GM21381 (cell line): ENCODE measurements around the gene FAM204A.
A peak's percentile ranks its signal among the peaks of the same experiment; 100 is the strongest.

Experiments
- ATAC-seq: cut with Tn5 transposase; IDR thresholded peaks from one replicate; pipeline ENCODE4 v1.9.1; 2021; ENCODE audit warnings: mild to moderate bottlenecking, moderate library complexity; ENCODE audit not compliant: unreplicated experiment

Gene FAM204A

DNA sequence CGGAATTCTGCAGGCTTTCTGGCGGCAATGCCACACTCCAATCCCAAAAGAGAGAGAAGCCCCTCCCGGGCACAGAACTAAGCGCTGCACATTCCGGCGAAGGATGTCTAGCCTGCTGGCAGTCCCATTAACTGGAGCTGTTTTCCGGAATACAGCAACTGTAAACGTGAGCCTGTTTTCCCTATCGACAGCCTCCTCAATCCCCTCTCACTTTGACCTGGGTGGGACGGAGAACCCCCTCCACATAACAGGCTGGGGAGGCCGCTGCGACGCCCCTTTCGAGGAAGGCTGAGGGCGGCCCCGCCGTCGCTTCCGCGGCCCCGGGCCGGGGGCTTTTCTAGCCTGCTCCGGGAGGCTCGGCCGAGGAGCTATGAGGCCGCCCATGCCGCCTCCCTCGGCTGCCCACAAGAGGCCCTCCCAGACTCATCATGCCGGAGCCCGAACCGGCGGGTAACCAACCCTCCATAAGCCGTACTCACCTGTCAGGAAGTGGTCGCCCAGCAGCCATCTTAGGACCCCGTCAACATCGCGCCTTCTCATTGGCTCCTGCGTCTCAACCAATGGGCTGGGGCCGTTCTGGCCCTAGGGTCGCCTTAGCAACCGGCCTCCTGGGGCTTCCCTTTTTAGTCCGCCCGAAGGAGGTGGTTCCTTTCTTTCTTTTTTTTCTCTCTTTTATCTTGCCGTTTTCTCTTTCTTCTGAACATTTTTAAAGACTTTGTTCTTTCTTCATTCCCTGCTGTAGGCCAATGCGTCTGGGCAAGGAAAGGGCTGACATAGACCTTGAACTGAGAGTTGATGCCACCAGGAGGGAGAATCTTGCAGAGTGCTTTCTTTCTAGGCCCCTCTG is at the start of gene FAM204A:
TSS of gene FAM204A (minus strand) at position 534 of the 847 bp plus-strand sequence. CDS start 5,909 bp downstream, outside the sequence.
- ATAC-seq, result peak; percentile 100

DNA sequence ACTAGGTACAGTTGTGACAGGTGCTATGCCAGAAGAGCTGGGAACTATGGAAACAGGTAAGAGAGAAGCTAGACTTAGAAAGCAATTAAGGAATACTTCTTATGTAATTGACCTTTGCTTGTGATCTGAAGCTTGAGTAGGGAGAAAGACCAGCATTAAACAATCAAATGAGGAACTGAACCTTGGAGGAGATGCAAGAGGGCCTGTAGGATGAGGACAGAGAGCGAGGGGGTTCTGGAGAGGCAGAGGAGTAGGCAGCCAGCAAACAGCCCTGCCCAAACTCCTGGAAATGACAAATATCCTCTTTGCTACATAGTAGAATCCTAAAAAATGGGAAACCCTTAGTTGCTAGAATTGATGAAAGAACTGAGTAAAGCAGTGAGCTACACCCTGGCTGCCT is 41.6 kb upstream of the FAM204A start:
- no peak for ATAC-seq

DNA sequence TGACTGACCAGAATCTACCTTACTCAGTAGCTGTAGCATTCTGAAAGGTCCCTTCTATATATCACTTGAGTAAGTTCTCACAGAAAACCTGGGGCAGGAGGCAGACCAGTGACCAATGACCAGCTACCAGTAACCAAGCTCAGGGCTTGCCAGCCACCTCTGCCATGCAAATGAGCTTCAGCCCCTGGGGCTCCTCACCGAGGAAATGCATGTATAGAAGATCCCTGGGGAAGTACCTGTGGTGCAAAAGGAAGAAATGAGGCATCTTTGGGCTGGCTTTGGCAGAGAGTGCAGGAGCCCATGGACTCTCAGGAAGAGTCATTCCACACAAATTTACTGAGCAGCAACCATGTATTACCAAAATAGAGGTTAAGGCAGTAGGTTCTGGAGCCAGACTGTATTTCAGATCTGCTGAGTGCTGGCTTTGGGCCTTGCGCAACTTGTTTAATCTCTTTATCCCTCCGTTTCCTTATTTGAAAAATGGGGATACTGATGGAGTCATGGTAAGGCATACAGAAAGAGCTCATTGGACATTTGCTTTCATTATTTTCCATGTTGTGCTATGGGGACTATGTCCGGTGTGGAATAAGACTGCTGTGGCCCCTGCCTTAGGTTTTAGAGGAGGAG is 41.1 kb upstream of the FAM204A start:
- no peak for ATAC-seq

DNA sequence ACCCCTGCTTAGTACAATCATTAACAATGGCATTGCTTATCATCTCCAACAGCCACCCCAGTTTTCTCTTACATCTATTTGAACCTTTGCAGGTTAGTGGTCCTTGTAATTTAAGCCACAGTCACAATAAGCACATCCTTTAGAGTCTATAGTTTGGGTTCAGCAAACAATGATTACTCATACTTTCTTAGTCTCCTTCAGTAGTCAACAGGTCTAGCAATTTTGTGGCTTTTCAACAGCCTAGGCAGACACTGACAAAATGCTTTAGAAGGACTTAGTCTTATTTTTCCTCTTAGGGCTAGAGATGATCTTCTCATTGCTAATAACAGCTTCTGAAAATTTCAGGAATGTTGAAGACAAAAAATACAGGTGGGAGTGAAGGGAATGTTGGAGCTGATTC is 32.3 kb upstream of the FAM204A start:
- ATAC-seq, result no peak

DNA sequence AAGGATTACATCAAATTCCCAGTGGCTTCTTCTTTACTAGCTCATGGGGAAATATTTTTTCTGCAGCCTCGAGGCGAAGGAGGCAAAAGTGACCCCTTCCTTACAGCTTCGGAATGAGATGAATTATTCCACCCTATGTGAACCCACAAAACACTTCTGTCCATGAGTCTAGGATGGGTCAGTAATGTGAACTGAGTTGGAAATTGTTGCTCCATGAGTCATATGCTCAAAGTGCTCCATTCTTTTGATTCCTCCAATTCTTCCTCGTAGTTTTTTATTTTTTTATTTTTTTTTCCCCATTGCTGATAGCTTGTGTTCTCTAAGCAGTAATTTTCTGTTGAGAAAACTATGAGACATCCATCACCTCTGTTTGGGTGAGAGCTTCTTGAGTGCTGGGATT is 31.7 kb upstream of the FAM204A start:
- no peak for ATAC-seq

DNA sequence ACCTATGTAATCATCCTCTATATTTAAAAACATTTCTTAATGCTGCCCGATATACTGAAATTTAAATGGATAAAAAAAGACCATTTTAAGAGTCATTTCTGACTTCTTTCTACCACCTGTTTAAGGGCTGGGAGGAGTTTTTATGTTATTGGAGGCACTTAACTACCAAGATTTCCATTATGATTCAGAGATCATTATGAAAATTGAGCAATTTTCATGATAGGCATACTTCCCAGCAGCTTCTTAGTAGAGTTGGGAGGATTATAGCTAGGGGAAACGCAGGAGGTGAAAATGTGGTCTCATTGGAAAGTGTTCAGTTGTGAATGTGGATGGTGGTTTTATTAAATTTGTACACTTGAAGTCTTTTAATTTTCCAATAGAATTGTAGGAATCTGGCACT is 28.4 kb upstream of the FAM204A start:
- ATAC-seq, result no peak

DNA sequence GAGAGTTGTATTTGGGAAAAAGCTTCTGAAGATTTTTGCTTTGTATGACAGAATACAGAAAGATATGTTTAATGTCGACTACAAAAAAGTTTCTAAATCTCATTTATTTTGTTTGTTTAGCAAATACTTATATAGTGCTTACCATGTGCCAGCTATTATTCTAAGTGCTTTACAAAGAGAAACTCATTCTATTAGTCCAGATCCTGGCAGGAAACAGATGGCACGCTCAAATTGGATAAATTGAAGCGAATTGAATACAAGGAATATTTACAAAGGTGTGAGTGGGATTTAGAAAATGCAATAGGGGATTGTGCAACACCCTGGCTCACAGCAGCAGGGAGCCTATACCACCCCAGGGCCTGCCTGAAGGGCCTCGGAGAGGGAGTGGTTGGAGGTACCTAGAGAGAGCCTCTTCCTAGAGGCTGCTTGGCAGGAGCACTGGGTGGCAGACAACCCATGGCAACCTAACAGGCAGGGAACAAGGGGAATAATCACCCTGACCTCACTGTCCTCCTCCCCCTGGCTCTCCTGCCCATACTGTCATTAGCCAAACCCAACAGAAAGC is 27.6 kb upstream of the FAM204A start:
- no peak for ATAC-seq

DNA sequence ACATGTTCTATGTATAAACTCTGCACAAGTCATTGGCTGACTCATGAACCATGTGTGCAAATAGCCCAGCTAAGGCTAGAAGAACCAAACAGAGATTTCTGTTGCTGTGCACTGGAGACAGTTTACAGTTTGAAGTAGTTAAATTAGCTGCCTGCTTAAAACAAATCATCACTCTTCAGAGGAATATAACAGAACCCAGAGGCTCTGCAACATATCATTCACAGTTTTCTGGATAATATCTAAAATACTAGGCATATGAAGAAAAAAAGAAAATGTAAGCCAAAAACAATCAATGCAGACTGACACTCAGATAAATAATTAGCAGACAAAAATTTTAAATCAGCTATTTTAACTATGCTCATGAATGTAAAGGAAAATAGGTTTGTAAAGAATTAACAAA is 23.6 kb upstream of the FAM204A start:
- ATAC-seq, result no peak

DNA sequence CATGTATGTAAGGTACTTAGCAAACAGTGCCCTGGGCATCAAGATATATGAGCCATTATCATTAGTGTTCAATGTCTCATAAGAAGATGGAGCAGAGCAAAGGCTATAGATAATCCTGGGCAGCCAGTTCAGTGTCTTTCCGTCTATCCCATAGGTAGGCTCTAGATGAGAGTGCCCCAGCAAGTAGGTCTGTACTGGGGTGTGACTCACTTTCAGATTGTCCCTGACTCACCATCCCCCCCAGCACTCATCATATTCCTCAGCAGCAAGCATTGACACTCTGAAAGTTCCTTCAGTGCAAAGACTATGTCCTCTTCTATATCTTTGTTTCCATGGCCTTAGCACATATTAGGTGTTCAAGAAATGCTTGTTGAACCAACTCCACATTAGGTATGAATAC is 20.0 kb upstream of the FAM204A start:
- ATAC-seq, result no peak

DNA sequence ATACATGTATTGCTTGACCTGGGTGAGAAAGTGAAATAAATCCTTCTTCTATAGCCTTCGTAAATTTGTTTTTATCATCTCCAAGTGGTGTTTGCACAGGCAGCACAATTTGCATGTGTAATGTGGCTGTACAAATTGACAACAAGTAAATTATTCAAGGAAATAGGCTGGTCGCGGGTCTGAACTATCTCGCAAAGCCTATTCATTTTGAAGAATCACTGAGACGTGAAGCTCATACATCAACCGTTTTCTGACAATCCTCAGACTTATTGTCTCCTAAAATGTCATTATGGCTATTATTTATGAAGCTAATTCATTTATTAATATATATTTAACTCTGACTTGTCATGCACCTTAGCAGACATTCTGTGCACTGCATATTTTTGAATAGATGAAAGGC is 16.2 kb upstream of the FAM204A start:
- ATAC-seq, result no peak

DNA sequence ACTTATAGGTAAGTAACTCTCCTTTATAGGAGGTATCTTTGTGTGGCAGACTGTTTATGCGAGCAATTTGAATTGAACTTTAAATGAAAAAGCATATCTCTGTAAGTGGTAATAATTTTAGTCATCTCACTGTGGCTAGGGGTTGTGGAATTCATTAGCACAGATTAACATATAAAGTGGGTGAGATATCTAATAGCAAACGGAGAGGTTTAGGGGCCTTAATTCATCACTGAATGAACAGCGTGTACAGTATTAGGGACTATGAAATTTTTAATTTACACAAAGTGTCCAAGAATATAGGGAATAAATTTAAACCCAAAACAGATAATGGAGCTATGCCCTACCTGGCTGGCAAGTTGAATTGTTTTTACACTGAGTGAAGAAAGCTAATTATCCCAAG is 15.7 kb upstream of the FAM204A start:
- ATAC-seq, result no peak

DNA sequence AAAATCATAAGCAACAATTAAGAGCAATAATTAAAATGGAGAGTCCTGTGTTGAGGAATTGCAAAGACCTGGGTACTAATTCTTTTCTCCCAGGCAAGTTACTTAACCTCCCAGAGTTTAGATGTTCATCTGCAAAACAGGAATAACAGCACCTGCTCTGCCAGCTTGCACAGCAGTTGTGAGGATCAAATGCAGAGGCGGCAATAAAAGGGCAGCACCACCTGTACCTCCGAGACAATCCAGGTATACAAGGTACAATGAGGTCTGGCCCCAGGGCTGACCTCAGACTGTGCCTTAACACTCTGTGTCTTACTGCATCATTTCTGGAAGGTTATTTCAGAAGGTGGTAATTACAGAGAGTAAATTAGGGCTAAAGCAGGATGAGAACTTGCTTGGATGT is 14.5 kb upstream of the FAM204A start:
- ATAC-seq, result no peak

DNA sequence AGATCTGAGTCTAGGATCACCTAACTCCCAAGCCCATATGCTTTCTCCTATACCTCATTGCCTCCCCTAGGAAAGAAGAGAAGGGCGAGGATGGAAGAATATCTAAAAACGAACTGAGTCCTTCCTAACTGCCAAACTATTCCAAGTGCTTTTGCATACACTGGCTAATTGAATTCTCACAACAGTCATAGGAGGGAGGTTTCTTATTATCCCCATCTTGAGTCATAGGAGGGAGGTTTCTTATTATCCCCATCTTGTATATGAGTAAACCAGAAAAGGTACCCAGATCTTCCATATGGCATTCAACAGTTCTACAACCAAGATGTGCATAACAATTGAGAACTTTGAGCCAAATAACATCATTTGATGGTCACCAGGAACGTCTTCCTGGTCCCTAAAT is 13.1 kb upstream of the FAM204A start:
- ATAC-seq, result no peak

DNA sequence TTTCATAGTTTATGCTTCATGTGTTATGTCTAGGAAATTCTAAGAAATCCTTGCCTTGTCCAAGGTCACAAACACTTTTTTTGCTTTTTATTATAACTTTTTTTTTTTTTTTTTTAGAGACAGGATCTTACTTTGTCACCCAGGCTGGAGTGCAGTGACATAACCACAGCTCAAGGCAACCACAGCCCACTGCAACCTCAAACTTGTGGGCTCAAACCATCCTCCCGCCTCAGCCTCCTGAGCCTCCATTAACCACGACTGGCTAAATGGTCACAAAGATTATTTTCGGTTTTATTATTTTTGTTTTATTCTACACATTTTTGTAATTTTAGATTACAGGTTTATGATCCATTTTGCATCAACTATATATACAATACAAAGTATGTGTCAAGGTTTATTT is 7.1 kb upstream of the FAM204A start:
- no peak for ATAC-seq

DNA sequence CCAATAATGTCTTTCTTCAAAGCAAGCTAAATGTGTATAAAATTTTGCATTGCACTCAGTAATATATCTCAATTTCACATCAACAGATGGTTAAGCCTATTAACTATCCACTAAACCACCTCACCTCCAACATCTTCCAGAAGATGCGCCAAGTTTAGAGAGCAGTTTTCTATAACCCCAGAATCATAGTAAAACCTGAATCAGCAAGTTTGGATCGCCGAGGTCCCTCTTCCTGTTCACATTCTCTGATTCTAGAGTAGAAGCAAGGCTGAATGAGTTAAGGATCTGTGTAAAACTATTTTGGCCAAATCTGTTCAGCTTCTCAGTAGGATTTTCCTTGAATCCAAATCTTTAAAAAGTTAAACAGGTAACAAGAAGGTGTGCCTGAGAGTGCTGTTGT is 1.4 kb upstream of the FAM204A start:
- ATAC-seq, result no peak

DNA sequence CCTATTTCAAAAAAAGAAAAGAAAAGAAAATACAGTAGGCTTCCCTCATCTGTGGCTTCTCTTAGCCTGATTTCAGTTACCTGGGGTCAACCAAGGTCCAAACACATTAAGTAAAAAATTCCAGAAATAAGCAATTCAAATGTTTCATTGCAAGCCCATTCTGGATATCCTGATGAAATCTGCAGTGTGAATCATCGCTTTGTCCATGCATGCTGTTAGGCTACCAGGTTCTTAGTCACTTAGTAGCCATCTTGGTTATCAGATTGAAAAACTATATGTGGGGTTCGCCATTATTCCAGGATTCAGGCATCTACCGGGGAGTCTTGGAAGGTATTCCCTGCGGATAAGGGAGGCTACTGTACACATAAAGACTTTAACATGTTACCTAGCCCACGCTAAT is 991 bp upstream of the FAM204A start:
- ATAC-seq, result no peak

DNA sequence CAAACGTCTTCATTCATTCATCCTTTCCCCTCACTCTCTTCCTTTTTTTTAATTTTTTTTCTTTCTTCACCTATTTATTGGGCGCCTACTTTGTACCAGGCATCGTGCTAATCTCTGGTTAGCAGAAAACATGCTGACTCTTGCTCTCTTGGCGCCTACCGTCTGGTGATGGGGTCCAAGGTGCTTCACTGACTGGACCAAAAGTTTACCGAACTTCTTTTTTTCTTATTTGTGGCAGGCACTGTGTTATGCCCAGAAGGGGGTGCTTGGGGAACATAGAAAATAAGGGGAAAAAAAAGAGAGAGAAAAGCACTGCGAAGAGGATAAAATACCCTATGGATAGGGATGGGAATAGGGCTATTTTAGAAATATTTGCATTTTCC is 505 bp upstream of the FAM204A start:
- ATAC-seq, result no peak

DNA sequence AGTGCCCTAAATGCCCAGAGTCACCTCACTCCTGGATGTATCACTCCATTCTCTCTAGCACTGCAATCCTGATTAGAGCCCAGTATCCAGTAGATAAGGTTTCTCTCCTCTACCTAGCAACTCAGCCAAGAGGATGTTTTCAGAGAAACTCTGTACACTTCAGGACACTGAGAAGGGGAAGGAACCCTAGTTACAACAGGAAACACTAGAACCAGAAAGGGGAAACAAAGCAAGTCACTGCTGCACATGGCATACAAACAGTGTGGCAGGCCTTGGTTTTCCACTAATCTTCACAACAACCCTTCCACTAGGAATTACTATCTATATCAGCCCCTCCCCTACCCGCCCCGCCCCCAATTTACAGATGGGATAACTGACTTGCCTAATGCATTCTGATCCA is 1.6 kb downstream of the FAM204A start:
- no peak for ATAC-seq

DNA sequence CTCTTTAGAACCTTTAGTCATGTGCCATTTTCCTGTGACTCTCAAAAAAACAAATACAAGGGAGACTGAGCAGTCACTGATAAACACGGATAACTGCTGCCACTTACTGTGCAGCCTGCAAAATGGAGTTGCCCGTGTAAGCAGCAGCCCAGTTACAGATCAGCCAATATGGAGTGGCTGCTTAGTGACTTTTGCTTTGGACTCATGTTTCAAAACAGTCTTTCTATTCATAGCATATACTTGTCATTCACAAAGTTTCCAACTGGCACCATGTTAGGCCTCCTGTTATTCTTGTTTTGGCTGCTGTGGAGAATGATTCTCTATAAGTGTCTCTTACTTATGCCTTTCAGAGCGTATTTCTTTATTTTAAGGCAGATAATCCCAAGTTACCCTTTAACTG is 3.0 kb downstream of the FAM204A start:
- ATAC-seq, result no peak

DNA sequence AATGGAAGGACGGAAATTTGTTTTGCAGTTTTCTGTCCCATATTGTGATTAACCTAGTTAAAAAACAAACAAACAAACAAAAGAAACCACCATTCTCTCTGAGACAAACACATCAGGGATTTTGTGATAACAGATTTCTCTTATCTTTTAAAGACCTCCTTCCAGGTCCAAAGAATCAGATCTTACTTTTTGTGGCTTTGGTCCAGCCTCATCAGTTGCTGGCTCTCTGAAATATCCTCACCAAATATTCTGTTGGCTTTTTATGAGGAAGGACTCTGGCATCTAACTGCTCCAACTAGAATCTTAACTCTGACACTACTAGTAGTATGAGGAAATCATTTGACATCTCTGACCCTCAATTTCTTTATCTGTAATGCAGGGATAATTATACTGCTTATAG is 4.8 kb downstream of the FAM204A start:
- no peak for ATAC-seq

DNA sequence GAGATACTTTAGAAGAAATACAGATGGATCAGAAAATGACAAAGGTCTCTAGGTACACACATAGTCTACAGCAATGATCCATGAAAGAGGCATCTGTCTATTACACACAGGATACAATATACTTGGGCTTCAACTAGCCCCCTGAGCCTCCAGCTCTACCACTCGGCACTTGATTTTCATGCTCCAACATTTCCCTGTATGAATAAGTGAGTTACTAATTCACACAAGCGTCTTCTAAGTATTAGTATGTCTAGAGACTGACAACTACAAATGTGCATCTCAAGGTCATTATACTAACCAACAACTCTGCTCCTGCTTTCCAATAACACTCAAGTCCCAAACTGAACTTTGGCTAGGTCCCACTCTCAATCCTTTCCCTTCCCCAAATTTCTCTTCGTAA is 8.3 kb downstream of the FAM204A start:
- ATAC-seq, result no peak

DNA sequence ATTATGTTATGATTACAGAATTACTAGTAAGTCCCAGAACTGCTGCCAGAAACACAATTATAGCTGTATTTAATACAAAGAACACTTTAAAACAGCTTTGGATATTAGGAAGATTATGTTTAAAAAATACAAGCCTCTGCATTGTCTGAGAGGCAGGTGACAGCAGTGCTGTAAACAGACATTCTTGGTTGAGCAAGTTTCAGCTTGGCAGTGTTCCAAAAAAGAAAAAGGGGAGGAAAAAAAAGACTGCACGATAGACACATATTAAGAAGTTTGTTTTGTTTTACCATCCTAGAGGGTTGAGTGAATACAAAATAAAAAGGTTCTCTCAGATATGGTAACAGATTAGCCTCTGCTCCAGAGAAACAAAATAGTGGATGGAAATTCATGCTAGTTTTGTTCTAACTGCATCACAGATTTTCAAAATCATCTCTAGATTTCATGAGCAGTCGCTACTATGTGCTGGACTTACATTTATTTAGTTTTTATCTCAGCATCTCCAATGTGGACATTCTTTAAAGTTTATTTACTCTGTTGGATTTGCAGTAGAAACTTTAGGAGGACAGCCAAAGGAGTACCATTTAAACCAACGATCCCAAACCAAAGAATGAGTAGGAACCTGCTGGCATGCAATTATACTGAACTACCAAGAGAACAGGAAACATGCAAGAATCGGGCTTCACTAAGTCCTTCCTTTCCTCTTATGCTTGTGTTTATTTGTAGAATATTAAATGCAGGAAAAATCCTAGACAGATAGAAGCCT is 9.0 kb downstream of the FAM204A start:
- ATAC-seq, result no peak
